PC-3 (cell line): ENCODE data around the gene AVL9. TPM values are rescaled to one million over a fixed set of nuclear protein-coding genes. Genes with fewer than 3 reads are reported as not detected.
"Not testable (repeated sequence)": the region's sequence is repeated elsewhere in the genome, so short reads cannot be mapped to it uniquely, and the experiment has no call there.

Experiments
- ATAC-seq: fragments of 200-7000 bp; cut with Tn5 transposase; 2 replicates; pipeline ENCODE4 v1.9.1; 2020; ENCODE audit warnings: mild to moderate bottlenecking, moderate library complexity
- BruUV-seq: library from RNA; stranded (reverse); fragments of 400-500 nt; replicated peaks from 2 replicates; lab custom pipeline; 2021; lab: Mats Ljungman, UMichigan
- CTCF ChIA-PET: fragments of 300-600 bp; sonication (Branson Sonifier 250); formaldehyde crosslinking; loops from one replicate; lab custom pipeline; 2022; ENCODE audit warnings: antibody characterized with exemption; lab: Charles Lee
- POLR2A ChIA-PET: fragments of 300-600 bp; sonication (Branson Sonifier 250); formaldehyde crosslinking; loops from one replicate; lab custom pipeline; 2022; ENCODE audit warnings: antibody characterized with exemption; ENCODE audit not compliant: unreplicated experiment; lab: Charles Lee
- DNase-seq: peaks from one replicate; pipeline ENCODE4 v3.0.0-alpha.2; 2015
- H2AFZ ChIP-seq: fragments of 300-600 bp; sonication (generic); 2 replicates; pipeline ENCODE4 v1.6.0; 2016; ENCODE audit warnings: antibody characterized with exemption, low read length
- H3F3A ChIP-seq: fragments of 300-600 bp; sonication (generic); one replicate; pipeline ENCODE4 v1.6.0; 2017; ENCODE audit warnings: antibody characterized with exemption, low read length, control low read depth, mild to moderate bottlenecking; ENCODE audit not compliant: unreplicated experiment
- H3K27ac ChIP-seq: fragments of 300-600 bp; sonication (generic); 2 replicates; pipeline ENCODE4 v1.5.1; 2016; ENCODE audit warnings: mild to moderate bottlenecking, low read length
- H3K27me3 ChIP-seq: fragments of 300-600 bp; sonication (generic); 2 replicates; pipeline ENCODE4 v1.6.1; 2016; ENCODE audit warnings: low read length, mixed read lengths
- H3K36me3 ChIP-seq: fragments of 300-600 bp; sonication (generic); 2 replicates; pipeline ENCODE4 v1.6.1; 2016; ENCODE audit warnings: low read depth, mixed run types, low read length, mixed read lengths
- H3K4me1 ChIP-seq: fragments of 300-600 bp; sonication (generic); 2 replicates; pipeline ENCODE4 v1.5.1; 2016; ENCODE audit warnings: low read length; ENCODE audit not compliant: insufficient read depth
- H3K4me2 ChIP-seq: fragments of 300-600 bp; sonication (generic); 2 replicates; pipeline ENCODE4 v1.6.0; 2016; ENCODE audit warnings: low read length
- H3K4me3 ChIP-seq: fragments of 300-600 bp; sonication (generic); 2 replicates; pipeline ENCODE4 v1.5.1; 2016; ENCODE audit warnings: mild to moderate bottlenecking, low read length, mixed read lengths
- H3K79me2 ChIP-seq: fragments of 300-600 bp; sonication (generic); 2 replicates; pipeline ENCODE4 v1.6.1; 2017; ENCODE audit warnings: low read length, mixed read lengths
- H3K9ac ChIP-seq: fragments of 300-600 bp; sonication (generic); 2 replicates; pipeline ENCODE4 v1.6.0; 2016; ENCODE audit warnings: mild to moderate bottlenecking, low read length
- H3K9me2 ChIP-seq: fragments of 300-600 bp; sonication (generic); replicated peaks from 2 replicates; pipeline ENCODE4 v1.6.1; 2016; ENCODE audit warnings: mixed run types, low read length, mixed read lengths
- H3K9me3 ChIP-seq: fragments of 300-600 bp; sonication (generic); 2 replicates; pipeline ENCODE4 v1.6.1; 2016; ENCODE audit warnings: low read length, mixed read lengths
- H4K20me1 ChIP-seq: fragments of 300-600 bp; sonication (generic); 2 replicates; pipeline ENCODE4 v1.6.1; 2016; ENCODE audit warnings: low read length, mixed read lengths
- intact Hi-C: fragments of 100-400 bp; cut with micrococcal nuclease; formaldehyde crosslinking; loops from 2 replicates; pipeline ENCODE4 v1.9.0; 2023
- total RNA-seq: library from RNA; depleted of rRNA; stranded (reverse); fragments of >200 nt; gene quantifications from 2 replicates; pipeline ENCODE4 v1.2.3, GENCODE V29; 2014; rRNA removed

Gene AVL9
- total RNA-seq, 1 experiment from 2014 or later: 13.2 TPM

DNA sequence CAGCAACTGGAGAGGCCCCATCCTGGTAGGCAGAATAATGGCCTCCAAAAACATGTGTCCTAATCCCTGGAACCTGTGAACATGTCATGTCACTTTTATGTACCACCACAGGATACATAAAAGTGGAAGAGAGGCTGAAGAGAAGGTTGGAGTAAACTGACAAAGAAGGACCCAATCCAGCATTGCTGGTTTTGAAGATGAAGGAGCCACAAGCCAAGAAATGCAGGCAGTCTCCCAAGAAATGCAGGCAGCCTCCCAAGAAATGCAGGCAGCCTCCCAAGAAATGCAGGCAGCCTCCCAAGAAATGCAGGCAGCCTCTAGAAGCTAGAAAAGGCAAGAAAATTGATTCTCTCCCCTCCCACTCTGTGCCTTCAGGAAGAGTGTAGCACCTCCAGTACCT is 142.3 kb downstream of the AVL9 start:
- H3K36me3 ChIP-seq, DNase-seq, POLR2A ChIA-PET, H3K79me2 ChIP-seq, intact Hi-C loops, H3K9me2 ChIP-seq, H3K4me2 ChIP-seq, ATAC-seq, H3K27me3 ChIP-seq, H4K20me1 ChIP-seq, H3K9ac ChIP-seq, H3K4me1 ChIP-seq, BruUV-seq, H3K9me3 ChIP-seq, H3K27ac ChIP-seq, H3K4me3 ChIP-seq, H3F3A ChIP-seq, CTCF ChIA-PET, H2AFZ ChIP-seq: not testable (repeated sequence)

Other genes starting within 250 kb of the AVL9 start
- 24.8 and 38.9 TPM in 2 replicates for gene LSM5, start 5.1 kb upstream of the AVL9 start, total RNA-seq